Activated T-cell treated with anti-CD3 and anti-CD28 coated beads, Interleukin-2, amount 50 U/mL, for 1 hour (primary cell): Measurements from ENCODE around the gene DAG1.
A peak's percentile ranks its signal among the peaks of the same experiment; 100 is the strongest.

Experiments
- DNase-seq: peaks from one replicate; pipeline ENCODE4 v3.0.0-alpha.2; 2020

DAG1 gene

GRCh38 chr3:49519296-49519695 lies 49.2 kb downstream of the DAG1 start:
- no peak for DNase-seq

- no peak for DNase-seq
Measured at GRCh38 chr3:49519916-49520385, 49.9 kb downstream of the DAG1 start.

- DNase-seq, result no peak
Measured at GRCh38 chr3:49523756-49524747, 54.0 kb downstream of the DAG1 start.

GRCh38 chr3:49529567-49529966 lies 59.5 kb downstream of the DAG1 start:
- no peak for DNase-seq

- DNase-seq, result no peak
Measured at GRCh38 chr3:49530231-49530630, 60.2 kb downstream of the DAG1 start.

- no peak for DNase-seq
Measured at GRCh38 chr3:49530701-49531100, 60.6 kb downstream of the DAG1 start.

- no peak for DNase-seq
Measured at GRCh38 chr3:49531218-49531617, 61.2 kb downstream of the DAG1 start.

- no peak for DNase-seq
Measured at GRCh38 chr3:49531715-49532114, 61.6 kb downstream of the DAG1 start.

- no peak for DNase-seq
Measured at GRCh38 chr3:49533031-49533430, 63.0 kb downstream of the DAG1 start.

GRCh38 chr3:49533786-49534519 lies 63.9 kb downstream of the DAG1 start:
- no peak for DNase-seq

- DNase-seq, result no peak
Measured at GRCh38 chr3:49534581-49535441, 64.7 kb downstream of the DAG1 start.

- no peak for DNase-seq
Measured at GRCh38 chr3:49535971-49536874, 66.2 kb downstream of the DAG1 start.

- no peak for DNase-seq
Measured at GRCh38 chr3:49536875-49537533, 66.9 kb downstream of the DAG1 start.

GRCh38 chr3:49539659-49540560 lies 69.8 kb downstream of the DAG1 start:
- DNase-seq, result peak; percentile 95

- no peak for DNase-seq
Measured at GRCh38 chr3:49552087-49552486, 82.0 kb downstream of the DAG1 start.

GRCh38 chr3:49553324-49553691 lies 83.2 kb downstream of the DAG1 start:
- no peak for DNase-seq

- peak; percentile 89 for DNase-seq
Measured at GRCh38 chr3:49553692-49554632, 83.9 kb downstream of the DAG1 start, which contains the start of gene BSN. Gene BSN (plus strand): TSS chr3:49554477. CDS start chr3:49554603, 126 bp downstream.

- peak; percentile 76 for DNase-seq
Measured at GRCh38 chr3:49554633-49555265, 84.7 kb downstream of the DAG1 start.
